GM21367 (cell line): ENCODE results near the gene EXOC4.

ENCODE experiments used
- ATAC-seq: cut with Tn5 transposase; IDR thresholded peaks from one replicate; pipeline ENCODE4 v1.9.1; 2021; ENCODE audit not compliant: unreplicated experiment

EXOC4 gene

DNA sequence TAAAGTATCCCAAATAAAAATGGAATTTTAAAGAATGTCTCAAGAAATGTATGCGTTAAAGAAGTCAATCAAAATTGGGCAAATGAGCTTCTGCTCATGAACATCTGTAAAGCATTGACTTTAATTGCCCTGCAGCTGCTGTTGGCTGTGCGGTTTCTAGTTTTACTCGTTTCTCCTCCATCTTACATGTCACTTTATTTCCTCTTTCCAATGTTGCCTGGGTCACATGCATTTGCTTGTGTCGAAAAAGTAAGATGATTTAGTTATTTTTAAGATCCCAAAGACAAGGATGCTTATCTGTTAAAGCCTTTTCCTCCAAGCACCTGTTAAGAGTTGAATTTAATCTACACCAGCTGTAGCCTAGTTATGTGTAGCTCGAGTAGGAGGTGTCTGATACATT, 310.4 kb downstream of the EXOC4 start:
- ATAC-seq, result no peak

DNA sequence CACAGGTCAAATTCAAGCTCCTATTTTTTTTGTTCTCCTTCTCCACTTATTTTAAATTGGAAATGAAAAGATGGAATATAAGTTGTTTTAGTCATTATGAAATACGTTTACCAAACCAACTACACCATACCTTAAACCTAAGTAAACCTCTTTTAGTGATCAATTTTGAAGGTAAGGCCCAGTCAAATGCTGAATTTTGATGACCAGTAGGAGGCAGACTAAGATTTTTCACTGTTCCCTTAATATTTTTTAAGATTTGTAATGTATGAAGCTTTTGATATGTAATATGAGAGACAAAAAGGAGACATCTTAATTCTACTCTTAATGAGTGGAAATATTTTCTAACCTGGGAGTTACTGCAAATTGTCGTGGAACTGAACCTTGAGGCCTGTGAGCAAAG, 311.6 kb downstream of the EXOC4 start:
- ATAC-seq, result no peak

DNA sequence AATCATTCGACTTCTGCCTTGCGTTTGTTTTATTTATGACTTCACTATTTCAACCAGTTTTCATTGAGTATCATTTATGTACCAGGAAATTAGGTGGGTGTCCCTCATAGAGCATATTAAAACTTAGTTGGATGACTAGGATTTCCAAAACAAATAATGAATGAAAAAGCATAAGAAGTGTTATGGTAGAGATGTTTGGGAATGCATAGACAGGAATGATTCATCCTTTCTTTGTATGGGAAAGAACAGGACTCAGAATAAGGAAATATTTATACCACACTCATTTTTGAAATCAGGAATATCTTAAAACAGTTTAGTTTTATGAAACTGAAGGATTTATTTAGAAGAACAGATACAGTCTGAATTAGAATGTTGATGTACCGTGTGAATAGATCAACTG, 315.7 kb downstream of the EXOC4 start:
- no peak for ATAC-seq

DNA sequence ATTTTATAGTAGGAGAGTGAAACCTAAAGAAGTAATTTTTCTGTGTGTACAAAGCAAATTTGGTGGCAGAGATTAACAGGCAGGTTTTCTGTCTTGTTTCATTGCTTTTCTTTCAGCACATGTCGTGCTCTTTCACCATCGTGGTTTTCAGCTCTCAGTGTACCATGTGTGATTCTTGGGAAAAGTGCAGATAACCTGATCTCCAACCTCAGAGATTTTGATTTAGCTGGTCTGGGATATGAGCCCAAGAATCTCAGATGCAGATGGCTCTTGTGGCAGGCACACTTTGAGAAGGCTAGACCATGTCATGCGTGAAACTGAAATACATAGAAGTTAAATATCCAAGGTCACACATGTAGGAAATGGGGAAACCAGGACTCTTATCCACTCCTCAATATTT, 317.4 kb downstream of the EXOC4 start:
- ATAC-seq, result no peak

DNA sequence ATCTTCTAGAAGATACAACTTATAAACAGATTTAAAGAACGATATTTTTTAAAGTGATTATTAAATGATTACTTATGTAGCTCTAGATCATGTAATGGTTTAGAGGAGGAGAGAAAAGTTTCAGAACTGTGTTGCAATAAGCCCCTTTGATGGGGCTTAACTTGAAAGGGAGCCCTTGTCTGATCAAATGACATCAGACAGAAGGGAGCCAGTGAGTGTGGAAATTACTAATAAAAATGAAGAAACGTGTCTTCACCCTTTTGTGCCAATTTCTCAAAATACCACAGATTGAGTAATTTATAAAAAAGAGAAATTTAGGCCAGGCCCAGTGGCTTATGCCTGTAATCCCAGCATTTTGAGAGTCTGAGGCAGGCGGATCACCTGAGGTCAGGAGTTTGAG, 318.2 kb downstream of the EXOC4 start:
- ATAC-seq, result no peak

DNA sequence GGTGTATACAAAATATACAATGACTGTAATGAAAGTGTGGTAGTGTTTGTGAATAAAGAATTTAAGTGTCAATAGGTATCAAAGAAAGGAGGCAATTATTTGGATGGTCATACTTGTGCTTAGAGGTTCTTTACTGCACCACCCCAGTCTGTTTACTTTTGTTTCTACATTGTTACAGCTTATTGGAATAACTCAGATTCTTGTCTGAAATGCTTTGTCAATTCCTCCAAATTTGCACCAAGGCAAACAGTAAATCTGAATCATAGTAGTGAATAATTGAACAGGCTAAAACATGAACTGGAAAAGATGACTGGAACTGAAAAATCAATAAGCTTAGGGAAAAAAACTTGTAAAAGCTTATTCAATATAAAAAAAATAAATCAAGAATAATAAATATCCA, 319.2 kb downstream of the EXOC4 start:
- no peak for ATAC-seq

DNA sequence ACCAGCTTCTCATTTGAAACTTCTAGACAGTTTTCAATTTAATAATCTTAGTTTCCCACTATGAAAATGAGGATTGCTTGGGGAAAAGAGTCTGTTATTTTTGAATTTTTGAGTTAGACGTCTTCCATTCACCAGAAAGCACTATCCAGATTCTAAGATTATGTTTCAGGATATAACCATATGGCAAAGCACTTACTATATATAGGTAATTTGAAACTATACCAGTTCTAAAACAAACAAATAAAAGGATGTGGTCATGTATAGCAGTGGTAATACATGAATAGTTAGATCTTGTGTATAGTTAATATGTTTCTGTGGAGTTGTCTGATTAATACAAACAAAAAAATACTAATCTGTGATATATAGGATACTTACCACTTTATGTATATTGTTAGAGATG, 320.0 kb downstream of the EXOC4 start:
- ATAC-seq, result no peak

DNA sequence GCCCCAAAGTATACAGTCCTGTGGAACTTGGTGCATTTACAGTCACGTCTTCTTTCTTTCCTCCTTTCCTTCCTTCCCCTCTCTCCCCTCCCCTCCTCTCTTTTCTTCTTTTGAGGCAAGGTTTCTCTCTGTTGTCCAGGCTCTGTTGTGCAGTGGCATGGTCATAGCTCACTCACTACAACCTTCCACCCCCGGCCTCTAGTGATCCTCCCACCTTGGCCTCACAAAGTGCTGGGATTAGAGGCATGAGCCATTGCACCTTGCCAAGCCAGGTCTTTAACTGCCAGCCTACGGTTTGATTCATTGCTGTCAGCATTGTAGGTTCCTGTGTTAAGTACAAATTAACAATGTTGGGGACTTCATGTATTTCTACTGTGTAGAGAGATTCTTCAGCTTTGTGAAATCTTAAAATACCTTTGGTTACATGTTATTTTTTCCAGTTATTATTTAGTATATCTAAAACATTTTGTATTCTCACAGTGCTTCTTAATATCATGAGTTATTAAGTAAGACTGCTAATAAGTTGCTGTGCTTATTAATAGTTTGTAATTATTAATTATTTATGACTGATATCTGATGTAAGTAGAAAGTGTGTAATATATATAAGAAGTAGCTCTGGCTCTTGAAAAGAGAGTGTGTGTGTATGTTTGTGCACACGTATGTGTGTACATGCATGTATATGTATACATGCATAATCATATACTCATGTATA, 320.8 kb downstream of the EXOC4 start:
- no peak for ATAC-seq

DNA sequence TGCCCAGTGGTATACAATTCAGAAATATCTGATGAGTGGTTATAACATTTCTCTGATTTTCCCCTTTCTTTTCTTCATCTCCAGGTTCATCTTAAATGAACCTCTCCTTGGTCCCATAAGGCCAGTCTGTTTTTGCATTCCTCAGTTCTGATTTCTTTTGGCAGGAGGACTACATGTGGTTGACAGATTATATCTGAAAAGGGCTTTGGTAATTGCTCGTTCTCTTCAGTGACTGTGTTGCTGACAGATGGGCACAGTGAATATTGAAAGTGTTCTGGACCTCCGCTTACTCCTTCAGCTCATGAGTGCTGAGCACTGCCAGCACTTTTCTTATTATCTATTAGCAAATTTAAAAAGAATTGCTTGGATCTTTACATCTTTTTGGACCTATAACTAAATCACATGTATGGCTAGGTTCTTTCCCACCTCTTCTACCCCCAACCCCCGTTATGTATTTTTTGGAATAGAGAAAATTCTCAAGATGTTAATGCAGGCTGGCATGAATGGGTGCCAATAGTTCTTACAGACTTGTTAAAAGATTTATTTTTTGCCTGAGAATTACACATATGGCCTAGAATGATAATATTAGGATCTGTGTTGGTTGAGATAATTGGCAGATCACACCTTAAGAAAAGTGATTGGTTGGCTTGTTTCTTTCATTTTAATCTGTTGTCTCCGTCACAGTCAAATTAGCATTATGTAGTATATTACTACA, 323.0 kb downstream of the EXOC4 start:
- no peak for ATAC-seq

DNA sequence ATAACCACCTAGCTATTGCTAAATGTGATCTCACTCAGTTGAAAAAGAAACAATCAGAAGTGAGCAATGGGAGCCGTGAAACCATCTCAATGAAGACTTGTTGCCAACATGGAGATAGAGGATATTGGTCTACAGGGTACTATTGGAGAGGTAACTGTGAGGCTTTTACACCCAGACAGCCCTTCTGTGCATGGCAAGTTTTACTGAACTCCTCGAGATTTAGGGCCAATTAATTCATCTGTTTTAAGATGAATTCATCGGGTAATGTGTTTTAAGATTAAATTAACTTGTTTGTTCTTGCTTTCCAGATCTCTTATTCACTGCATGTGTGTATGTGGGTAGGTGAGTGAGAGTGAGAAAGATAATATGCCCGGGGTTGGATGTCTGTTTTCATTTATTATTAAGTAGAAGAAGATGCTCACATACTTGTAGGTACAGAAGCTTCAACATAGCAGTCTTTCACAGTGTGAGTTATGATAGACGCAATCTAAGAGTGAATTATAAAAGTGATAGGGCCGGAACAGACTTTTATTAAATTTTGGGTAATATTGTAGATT, 323.8 kb downstream of the EXOC4 start:
- ATAC-seq, result no peak

DNA sequence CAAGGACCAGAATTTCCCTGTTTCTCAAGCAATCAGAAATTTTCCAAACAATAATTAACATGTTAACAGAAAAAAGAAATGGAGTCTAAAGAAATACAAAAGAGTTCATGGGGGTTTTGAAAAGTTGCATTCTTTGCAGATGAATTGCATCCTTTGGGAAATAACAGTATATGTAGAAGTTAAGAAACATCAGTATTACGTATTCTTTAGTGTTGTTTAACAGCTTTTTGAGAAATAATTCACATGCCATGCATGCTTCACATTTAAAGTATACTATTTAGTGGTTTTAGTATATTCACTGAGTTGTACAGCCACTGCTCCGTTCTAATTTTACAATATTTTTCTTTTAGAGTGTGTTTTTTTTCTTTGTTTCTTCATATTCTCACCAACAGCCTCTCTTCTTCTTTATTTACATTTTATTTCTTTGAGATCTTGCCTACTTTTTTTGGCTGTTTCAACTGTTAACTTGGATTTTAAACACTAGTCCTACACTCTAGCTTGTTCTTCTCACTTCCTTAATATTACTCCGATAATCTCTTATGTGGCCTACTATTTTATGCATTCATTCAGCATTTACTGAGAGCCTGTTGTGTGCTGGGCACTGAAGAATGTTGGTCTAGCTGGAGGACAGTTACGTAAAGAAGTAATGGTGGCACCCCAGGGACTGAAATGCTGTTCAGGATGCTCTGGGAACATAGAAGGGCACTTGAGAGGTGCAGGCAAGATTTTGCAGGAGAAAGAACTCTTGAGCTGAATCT, 330.1 kb downstream of the EXOC4 start:
- ATAC-seq, result no peak

DNA sequence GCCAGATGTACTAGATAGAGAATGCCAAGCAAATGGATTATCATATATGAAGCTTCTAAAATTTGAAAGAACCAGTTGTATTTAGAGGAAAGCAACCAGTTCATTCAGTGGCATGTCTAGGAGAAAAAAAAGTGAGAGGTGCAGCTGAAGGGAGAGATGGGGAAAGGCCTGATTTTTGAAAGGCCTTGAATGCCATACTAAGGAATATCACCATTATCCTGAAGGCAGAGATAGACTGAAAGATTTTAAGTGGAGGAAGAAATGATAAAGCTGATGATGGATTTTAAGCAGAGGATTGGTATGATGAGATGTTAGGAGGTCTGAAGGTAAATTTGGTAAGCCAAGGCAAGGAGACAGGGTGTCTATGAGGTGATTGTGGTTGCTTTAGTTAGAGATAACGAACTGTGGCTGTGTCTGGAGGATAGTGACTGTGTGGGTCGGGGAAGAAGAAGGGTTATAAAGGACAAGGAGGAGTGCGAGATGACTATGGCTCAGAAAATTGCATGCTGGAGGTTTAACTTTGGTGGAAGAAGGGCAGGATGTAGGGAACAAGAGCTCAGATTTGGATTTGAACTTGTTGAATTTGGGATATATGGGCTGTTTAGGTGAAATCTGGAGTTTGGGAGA, 330.8 kb downstream of the EXOC4 start:
- ATAC-seq, result no peak

DNA sequence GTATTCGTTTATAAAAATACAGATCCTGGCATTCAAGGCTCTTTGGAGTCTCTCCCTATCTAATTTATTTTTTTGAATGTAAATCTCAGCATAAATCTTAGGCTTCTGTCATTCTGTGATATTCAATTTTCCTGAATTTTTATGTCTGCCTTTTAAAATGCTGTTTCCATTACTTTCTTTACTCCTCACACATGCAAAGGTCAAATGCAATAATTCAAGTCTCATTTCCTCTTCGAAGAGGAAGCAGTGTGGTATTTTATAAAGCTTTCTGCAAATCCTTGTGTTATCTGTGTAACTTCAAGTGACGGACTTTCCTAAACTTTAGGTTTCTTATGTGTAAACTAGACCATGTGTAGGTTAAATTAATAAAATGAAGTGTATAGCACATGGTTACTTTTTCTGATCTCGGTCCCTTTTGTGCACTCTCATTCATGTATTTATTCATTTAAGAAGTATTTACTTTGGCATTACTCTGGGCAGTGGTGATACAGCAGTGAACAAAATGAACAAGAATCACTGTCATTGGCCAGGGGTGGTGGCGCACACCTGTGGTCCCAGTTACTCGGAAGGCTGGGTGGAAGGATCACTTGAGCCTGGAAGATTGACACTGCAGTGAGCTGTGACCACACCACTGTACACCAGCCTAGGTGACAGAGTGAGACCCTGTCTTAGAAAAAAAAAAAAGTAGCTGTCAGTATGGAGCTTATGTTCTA, 332.2 kb downstream of the EXOC4 start:
- no peak for ATAC-seq

DNA sequence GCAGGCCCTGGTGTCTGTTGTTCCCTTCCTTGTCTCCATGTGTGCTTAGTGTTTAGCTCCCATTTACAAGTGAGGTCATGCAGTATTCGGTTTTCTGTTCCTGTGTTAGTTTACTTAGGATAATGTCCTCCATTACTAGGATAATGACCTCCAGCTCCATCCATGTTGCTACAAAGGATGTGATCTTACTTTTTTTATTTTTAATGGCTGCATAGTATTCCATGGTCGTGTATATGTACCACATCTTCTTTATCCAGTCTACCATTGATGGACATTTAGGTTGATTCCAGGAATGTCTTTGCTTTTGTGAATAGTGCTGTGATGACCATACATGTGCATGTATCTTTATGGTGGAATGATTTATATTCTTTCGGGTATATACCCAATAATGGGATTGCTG, 333.4 kb downstream of the EXOC4 start:
- no peak for ATAC-seq

DNA sequence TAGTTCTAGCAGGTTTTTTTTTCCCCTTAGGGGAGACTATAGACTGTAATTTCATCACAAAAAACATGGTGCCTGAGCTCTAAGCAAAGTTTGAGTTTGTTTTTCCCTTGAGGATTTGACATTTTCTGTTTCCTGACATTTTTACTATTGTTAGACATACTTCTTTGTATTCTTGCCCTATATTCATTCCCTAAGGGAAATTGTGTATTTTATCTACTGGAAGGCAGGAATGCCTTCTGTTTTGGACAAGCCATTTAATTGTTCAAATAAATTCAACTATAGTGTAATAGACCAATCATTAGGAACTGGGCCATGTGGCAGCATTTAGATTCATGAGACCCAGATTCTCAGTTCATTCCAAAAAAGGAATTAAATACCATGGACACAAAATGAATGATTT, 335.0 kb downstream of the EXOC4 start:
- no peak for ATAC-seq

DNA sequence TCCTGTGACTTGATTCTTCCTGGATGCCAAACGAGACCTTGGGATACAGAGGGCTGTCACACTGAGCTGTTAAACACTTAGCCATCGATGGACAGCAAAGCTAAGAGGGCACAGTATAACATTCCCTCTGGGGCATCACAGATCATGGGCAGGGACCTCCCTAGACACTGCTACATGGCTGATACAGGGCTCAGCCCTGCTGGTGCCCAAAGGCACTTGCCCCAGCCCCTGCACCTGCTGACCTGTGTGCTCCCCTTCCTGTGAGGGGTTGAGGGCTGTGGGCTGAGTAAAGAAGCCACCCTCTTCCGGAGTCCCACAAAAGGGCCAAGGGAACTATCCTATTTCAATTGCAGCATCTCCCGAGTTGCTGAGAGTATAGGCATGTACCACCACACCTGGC, 337.9 kb downstream of the EXOC4 start:
- no peak for ATAC-seq

DNA sequence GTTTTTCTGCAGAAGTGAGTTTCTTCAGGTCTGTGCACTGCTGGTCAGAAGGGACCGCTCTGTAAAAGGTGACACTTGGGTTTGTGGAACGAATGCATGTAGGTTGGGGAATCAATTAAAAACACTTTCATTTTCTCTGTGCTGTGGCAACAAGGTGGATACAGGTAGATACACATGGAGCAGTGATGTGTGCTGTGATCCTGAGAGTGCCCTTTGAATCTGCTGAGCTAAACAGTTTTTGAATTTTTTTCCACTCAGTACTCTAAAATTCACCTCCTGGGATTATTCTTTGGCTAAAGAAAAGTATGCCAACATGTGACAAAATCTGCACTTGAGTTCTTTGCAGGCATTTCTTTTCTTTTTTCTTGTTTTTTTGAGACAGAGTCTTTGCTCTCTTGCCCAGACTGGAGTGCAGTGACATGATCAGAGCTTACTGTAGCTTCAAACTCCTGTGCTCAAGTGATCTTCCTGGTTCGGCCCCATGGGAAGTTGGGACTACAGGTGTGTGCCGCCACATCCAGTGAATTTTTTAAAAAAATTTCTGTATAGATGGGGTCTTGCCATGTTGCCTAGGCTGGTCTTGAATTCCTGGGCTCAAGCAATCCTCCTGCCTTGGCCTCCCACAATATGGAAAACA, 338.9 kb downstream of the EXOC4 start:
- ATAC-seq, result no peak

DNA sequence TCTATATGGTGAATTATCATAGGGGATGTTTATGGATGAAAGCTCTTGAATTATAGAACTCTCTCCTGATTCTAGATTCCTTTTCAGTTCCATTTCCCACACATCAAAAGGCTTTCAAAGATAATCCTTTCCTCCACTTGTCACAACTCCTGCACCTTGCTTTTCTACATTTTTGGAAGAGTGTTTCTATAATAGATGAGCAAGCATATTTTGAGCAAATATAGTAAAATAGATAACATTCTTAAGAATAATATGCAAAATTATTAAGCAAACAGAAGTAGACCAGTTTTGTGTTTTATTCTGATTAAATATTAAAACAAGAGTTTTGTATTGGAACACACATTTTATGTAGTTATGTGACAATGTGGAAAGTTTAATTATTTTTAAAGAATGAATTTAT, 340.7 kb downstream of the EXOC4 start:
- ATAC-seq, result no peak

DNA sequence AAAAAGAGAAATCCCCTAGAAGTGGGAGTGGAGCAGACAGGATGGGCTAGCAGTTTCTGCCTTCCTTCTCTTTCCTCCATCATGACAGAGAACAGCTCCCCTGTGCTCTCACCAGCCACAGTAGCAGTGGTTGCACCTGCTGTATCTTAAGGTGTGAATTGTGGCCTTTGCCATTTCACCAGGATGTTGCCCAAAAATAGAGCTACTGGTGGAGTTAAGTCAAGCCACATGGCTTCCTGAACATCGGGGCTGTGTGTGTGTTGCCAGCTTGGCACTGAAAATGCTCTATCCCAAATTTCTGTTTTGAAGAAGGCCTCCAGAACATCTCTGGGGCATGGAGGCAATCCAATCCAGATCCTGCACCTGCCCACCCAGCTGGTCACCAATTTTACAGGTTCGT, 348.7 kb downstream of the EXOC4 start:
- ATAC-seq, result no peak

DNA sequence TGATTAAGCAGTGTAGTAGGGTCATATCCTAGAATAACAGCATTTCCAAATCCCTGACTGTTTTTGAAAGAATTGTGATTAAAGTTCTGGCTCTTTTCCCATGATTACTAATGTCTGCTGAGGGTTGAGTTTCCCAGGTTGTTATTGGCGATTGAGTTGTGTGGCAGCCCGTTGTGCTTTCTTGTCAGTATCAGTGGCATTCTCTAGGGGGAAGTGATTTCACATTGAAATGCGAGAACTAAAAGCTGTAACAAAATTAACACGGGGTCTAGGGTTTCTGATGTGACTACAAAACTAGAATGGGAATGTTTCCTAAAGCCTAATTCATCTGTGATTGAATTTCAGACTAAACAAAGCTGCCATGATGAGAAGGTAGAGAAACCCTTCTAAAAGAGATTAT, 349.4 kb downstream of the EXOC4 start:
- ATAC-seq, result no peak
